CD4-positive, alpha-beta T cell treated with Interleukin-17A for 1 hour (primary cell): ENCODE measurements around the gene SMAD6.

Experiments used
- DNase-seq: peaks from one replicate; pipeline ENCODE4 v3.0.0-alpha.2; 2020

SMAD6 gene

GRCh38 chr15:66760968-66761725, 59.1 kb downstream of the SMAD6 start:
- DNase-seq, result no peak

- DNase-seq, result no peak
Measured at GRCh38 chr15:66761726-66762595, 59.9 kb downstream of the SMAD6 start.

- DNase-seq, result no peak
Measured at GRCh38 chr15:66763186-66764071, 61.4 kb downstream of the SMAD6 start.

GRCh38 chr15:66764072-66764786, 62.2 kb downstream of the SMAD6 start:
- no peak for DNase-seq

GRCh38 chr15:66765478-66766281, 63.6 kb downstream of the SMAD6 start:
- peak; percentile 11 for DNase-seq

- DNase-seq, result no peak
Measured at GRCh38 chr15:66766282-66767230, 64.5 kb downstream of the SMAD6 start.

- DNase-seq, result no peak
Measured at GRCh38 chr15:66767240-66767659, 65.2 kb downstream of the SMAD6 start.

- DNase-seq, result no peak
Measured at GRCh38 chr15:66768987-66769386, 67.0 kb downstream of the SMAD6 start.

GRCh38 chr15:66770518-66771350, 68.7 kb downstream of the SMAD6 start:
- DNase-seq, result no peak

- no peak for DNase-seq
Measured at GRCh38 chr15:66771351-66771650, 69.3 kb downstream of the SMAD6 start.

- DNase-seq, result no peak
Measured at GRCh38 chr15:66772604-66773128, 70.6 kb downstream of the SMAD6 start.

GRCh38 chr15:66773129-66773873, 71.3 kb downstream of the SMAD6 start:
- DNase-seq, result no peak

- peak; percentile 37 for DNase-seq
Measured at GRCh38 chr15:66774001-66774814, 72.2 kb downstream of the SMAD6 start.

GRCh38 chr15:66775127-66776105, 73.4 kb downstream of the SMAD6 start:
- DNase-seq, result no peak

- DNase-seq, result no peak
Measured at GRCh38 chr15:66777054-66777453, 75.0 kb downstream of the SMAD6 start.

- DNase-seq, result no peak
Measured at GRCh38 chr15:66777596-66778313, 75.7 kb downstream of the SMAD6 start.
